ENCODE results near the gene TTLL5. TPM values are rescaled to one million over a fixed set of nuclear protein-coding genes. Genes with fewer than 3 reads are reported as not detected.

Gene TTLL5
- total RNA-seq, 1 donor from 2014 or later: 26.0 TPM

DNA sequence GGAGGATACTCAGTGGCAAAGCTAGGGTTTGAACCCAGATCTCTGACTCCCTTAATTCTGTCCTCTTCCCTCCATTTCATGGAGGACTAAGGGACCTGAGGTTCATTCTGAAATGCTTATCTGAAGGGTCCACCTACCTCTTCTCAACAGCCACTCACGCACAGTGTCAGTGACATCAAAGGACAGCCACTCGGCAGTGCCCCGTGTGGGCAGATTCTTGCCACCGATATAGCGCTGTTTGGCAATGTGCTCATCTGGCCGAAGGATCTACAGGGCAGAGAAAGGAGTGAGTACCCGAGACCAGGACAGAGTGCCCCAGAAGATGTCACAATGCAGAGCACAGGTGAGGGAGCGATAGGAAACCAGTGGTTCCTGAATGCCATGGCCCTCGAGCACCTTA lies 309.9 kb downstream of the TTLL5 start:
- no peak for DNase-seq
- ATAC-seq: no peak
- Histone ChIP-seq H3K27me3 (no peaks in the 10 kb centered on the region), H3K27ac (no peak overlapping the region), H3K4me1 (no peaks in the 10 kb centered on the region), H3K4me3 (no peak overlapping the region), H3K36me3 (no peaks in the 10 kb centered on the region), H3K9me3 (no peaks in the 10 kb centered on the region)
- TF ChIP-seq, protein P1, sequence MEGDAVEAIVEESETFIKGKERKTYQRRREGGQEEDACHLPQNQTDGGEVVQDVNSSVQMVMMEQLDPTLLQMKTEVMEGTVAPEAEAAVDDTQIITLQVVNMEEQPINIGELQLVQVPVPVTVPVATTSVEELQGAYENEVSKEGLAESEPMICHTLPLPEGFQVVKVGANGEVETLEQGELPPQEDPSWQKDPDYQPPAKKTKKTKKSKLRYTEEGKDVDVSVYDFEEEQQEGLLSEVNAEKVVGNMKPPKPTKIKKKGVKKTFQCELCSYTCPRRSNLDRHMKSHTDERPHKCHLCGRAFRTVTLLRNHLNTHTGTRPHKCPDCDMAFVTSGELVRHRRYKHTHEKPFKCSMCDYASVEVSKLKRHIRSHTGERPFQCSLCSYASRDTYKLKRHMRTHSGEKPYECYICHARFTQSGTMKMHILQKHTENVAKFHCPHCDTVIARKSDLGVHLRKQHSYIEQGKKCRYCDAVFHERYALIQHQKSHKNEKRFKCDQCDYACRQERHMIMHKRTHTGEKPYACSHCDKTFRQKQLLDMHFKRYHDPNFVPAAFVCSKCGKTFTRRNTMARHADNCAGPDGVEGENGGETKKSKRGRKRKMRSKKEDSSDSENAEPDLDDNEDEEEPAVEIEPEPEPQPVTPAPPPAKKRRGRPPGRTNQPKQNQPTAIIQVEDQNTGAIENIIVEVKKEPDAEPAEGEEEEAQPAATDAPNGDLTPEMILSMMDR (IDR thresholded peaks at IDR 0.05): no peak
- intact Hi-C loops (cut with DNase I): no loop called here

DNA sequence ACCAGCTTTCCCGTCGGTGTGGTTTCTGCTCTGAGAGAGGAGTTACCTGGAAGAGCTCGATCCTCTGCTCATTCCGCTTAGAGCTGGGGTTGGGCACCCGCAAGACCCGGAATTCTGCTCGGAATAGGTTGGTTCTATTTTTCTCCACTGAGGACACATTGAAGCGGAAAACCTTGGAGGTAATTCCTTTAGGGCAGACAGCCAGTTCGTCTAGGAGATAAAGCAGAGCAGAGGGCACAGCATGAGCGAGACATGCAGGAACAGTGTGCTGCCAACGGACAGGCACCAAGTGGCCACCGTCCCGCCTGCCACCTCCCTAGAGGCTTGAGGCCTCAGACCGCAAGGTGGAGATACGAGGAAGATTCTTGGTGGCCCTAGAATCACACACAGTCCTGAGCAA lies 310.5 kb downstream of the TTLL5 start:
- Histone ChIP-seq H3K9me3 (no peaks in the 10 kb centered on the region), H3K4me1 (no peaks in the 10 kb centered on the region), H3K27ac (no peak overlapping the region), H3K4me3 (no peak overlapping the region), H3K27me3 (no peaks in the 10 kb centered on the region), H3K36me3 (no peaks in the 10 kb centered on the region)
- no peak for ATAC-seq
- intact Hi-C loops (cut with DNase I): no loop called here
- no peak for DNase-seq
- TF ChIP-seq, protein P1 (IDR thresholded peaks at IDR 0.05): no peak

- intact Hi-C loops (cut with DNase I): no loop called here
- Histone ChIP-seq H3K27ac (no peak overlapping the region), H3K36me3 (no peaks in the 10 kb centered on the region), H3K9me3 (no peaks in the 10 kb centered on the region), H3K27me3 (no peaks in the 10 kb centered on the region), H3K4me3 (no peak overlapping the region), H3K4me1 (no peaks in the 10 kb centered on the region)
- ATAC-seq (no peak), DNase-seq (no peak)
- TF ChIP-seq, protein P1 (IDR thresholded peaks at IDR 0.05): no peak
Measured at GRCh38 chr14:75972801-75973421, 311.9 kb downstream of the TTLL5 start.

- no peak for DNase-seq
- no peak for ATAC-seq
- intact Hi-C loops (cut with DNase I): loop anchor here (5.0 kb wide), 1 partner anchor 70 kb away; no protein-coding TSS in a partner anchor
- Histone ChIP-seq H3K36me3 (no peaks in the 10 kb centered on the region), H3K9me3 (no peaks in the 10 kb centered on the region), H3K4me3 (no peak overlapping the region), H3K27me3 (no peaks in the 10 kb centered on the region), H3K27ac (no peak overlapping the region), H3K4me1 (peaks cover 22% of the 10 kb centered on the region)
- TF ChIP-seq, protein P1 (IDR thresholded peaks at IDR 0.05): no peak
Measured at GRCh38 chr14:75976826-75977581, 316.0 kb downstream of the TTLL5 start.

- Histone ChIP-seq H3K4me3 (no peak overlapping the region), H3K27me3 (no peaks in the 10 kb centered on the region), H3K36me3 (no peaks in the 10 kb centered on the region), H3K4me1 (peaks cover 22% of the 10 kb centered on the region), H3K27ac (no peak overlapping the region), H3K9me3 (no peaks in the 10 kb centered on the region)
- ATAC-seq: no peak
- DNase-seq: no peak
- TF ChIP-seq, protein P1 (IDR thresholded peaks at IDR 0.05): no peak
- intact Hi-C loops (cut with DNase I): loop anchor here (5.0 kb wide), 1 partner anchor 70 kb away; no protein-coding TSS in a partner anchor
Measured at GRCh38 chr14:75977582-75977943, 316.5 kb downstream of the TTLL5 start.

Measured in upper lobe of right lung (tissue), 1 donor.